ENCODE data around the gene GDF10. TPM values are rescaled to one million over a fixed set of nuclear protein-coding genes. Genes with fewer than 3 reads are reported as not detected.

The GDF10 gene
- total RNA-seq, 1 donor from 2014 or later, result 1.7 TPM

GRCh38 chr10:47322300-47323061 is 22.5 kb downstream of the GDF10 start, which contains the start of gene GDF2:
Gene GDF2, plus strand, starts transcription at chr10:47322454. Its CDS starts 215 bp downstream, at chr10:47322669.
- H3K4me1 ChIP-seq, result no peaks in the 10 kb centered on the region
- no peak within 1 kb of the TSS for H3K4me3 ChIP-seq
- no peaks in the 10 kb centered on the region for H3K9me3 ChIP-seq
- no peak for TF ChIP-seq POLR2A (IDR thresholded peaks at IDR 0.05)
- TF ChIP-seq POLR2AphosphoS5 (IDR thresholded peaks at IDR 0.05; ENCODE audit: insufficient read depth in 1 of 2, low read depth in 1 of 2), result no peak
- H3K36me3 ChIP-seq, result no peaks in the 10 kb centered on the region
- H3K27me3 ChIP-seq, result no peaks in the 10 kb centered on the region
- no peak for DNase-seq (ENCODE audit: extremely low spot score in 2 of 2)
- no peak within 1 kb of the TSS for H3K27ac ChIP-seq
- intact Hi-C loops (cut with DNase I), result no loop called here

GRCh38 chr10:47323087-47323486 is 23.1 kb downstream of the GDF10 start:
- TF ChIP-seq POLR2A (IDR thresholded peaks at IDR 0.05), result no peak
- TF ChIP-seq POLR2AphosphoS5 (IDR thresholded peaks at IDR 0.05; ENCODE audit: insufficient read depth in 1 of 2, low read depth in 1 of 2), result no peak
- TF ChIP-seq CTCF (IDR thresholded peaks at IDR 0.05), result no peak
- DNase-seq (ENCODE audit: extremely low spot score in 2 of 2), result no peak
- intact Hi-C loops (cut with DNase I), result no loop called here
- Histone ChIP-seq H3K27me3 (no peaks in the 10 kb centered on the region), H3K4me3 (no peak overlapping the region), H3K4me1 (no peaks in the 10 kb centered on the region), H3K36me3 (no peaks in the 10 kb centered on the region), H3K27ac (no peak overlapping the region), H3K9me3 (no peaks in the 10 kb centered on the region)

GRCh38 chr10:47323636-47324296 is 23.8 kb downstream of the GDF10 start:
- Histone ChIP-seq H3K27me3 (no peaks in the 10 kb centered on the region), H3K4me1 (no peaks in the 10 kb centered on the region), H3K9me3 (no peaks in the 10 kb centered on the region), H3K27ac (no peak overlapping the region), H3K4me3 (no peak overlapping the region), H3K36me3 (no peaks in the 10 kb centered on the region)
- intact Hi-C loops (cut with DNase I), result no loop called here
- no peak for TF ChIP-seq POLR2A (IDR thresholded peaks at IDR 0.05)
- no peak for TF ChIP-seq POLR2AphosphoS5 (IDR thresholded peaks at IDR 0.05; ENCODE audit: insufficient read depth in 1 of 2, low read depth in 1 of 2)
- TF ChIP-seq CTCF (IDR thresholded peaks at IDR 0.05), result no peak
- no peak for DNase-seq (ENCODE audit: extremely low spot score in 2 of 2)

GRCh38 chr10:47325303-47326291 is 25.6 kb downstream of the GDF10 start:
- no peaks in the 10 kb centered on the region for H3K27me3 ChIP-seq
- no peaks in the 10 kb centered on the region for H3K9me3 ChIP-seq
- H3K27ac ChIP-seq, result no peak overlapping the region
- DNase-seq (ENCODE audit: extremely low spot score in 2 of 2), result no peak
- no peaks in the 10 kb centered on the region for H3K4me1 ChIP-seq
- no peak for TF ChIP-seq POLR2A (IDR thresholded peaks at IDR 0.05)
- no peak overlapping the region for H3K4me3 ChIP-seq
- no peaks in the 10 kb centered on the region for H3K36me3 ChIP-seq
- intact Hi-C loops (cut with DNase I), result no loop called here

- Histone ChIP-seq H3K27ac (no peak overlapping the region), H3K36me3 (no peaks in the 10 kb centered on the region), H3K27me3 (no peaks in the 10 kb centered on the region), H3K4me1 (no peaks in the 10 kb centered on the region), H3K4me3 (no peak overlapping the region), H3K9me3 (no peaks in the 10 kb centered on the region)
- TF ChIP-seq CTCF (IDR thresholded peaks at IDR 0.05), result no peak
- no peak for TF ChIP-seq POLR2AphosphoS5 (IDR thresholded peaks at IDR 0.05; ENCODE audit: insufficient read depth in 1 of 2, low read depth in 1 of 2)
- no peak for TF ChIP-seq POLR2A (IDR thresholded peaks at IDR 0.05)
- DNase-seq (ENCODE audit: extremely low spot score in 2 of 2), result no peak
- intact Hi-C loops (cut with DNase I), result no loop called here
Measured at GRCh38 chr10:47326306-47326926, 26.4 kb downstream of the GDF10 start.

Measured in vagina (tissue), 2 donors.